GM15510 (cell line): ENCODE results near the gene OR51B6.

Experiments
- POLR2A ChIP-seq: IDR thresholded peaks from 3 replicates; pipeline ENCODE4 v1.6.1; 2011; ENCODE audit warnings: borderline replicate concordance; ENCODE audit not compliant: insufficient read length; ENCODE audit errors: extremely low read depth

OR51B6 gene

GRCh38 chr11:5351208-5351607, at the start of gene OR51B6:
TSS of gene OR51B6 (plus strand) at chr11:5351508. CDS start at chr11:5351508, 0 bp downstream.
- no peak for TF ChIP-seq POLR2A

- no peak for TF ChIP-seq POLR2A
Measured at GRCh38 chr11:5301846-5302245, 49.5 kb upstream of the OR51B6 start, which contains the start of gene OR51B4. TSS of gene OR51B4 (minus strand) at chr11:5301946. CDS start at chr11:5301946, 0 bp downstream.

- TF ChIP-seq POLR2A = no peak
Measured at GRCh38 chr11:5303626-5304025, 47.7 kb upstream of the OR51B6 start.

- TF ChIP-seq POLR2A = no peak
Measured at GRCh38 chr11:5304046-5304445, 47.3 kb upstream of the OR51B6 start.

- no peak for TF ChIP-seq POLR2A
Measured at GRCh38 chr11:5307256-5308019, 43.9 kb upstream of the OR51B6 start.

- TF ChIP-seq POLR2A = no peak
Measured at GRCh38 chr11:5310423-5310822, 40.9 kb upstream of the OR51B6 start.

- no peak for TF ChIP-seq POLR2A
Measured at GRCh38 chr11:5317292-5317691, 34.0 kb upstream of the OR51B6 start.

GRCh38 chr11:5324197-5324596, 27.1 kb upstream of the OR51B6 start, which contains the start of gene OR51B2:
TSS of gene OR51B2 (minus strand) at chr11:5324297. CDS start at chr11:5324297, 0 bp downstream.
- TF ChIP-seq POLR2A = no peak

GRCh38 chr11:5335170-5335569, 16.1 kb upstream of the OR51B6 start:
- no peak for TF ChIP-seq POLR2A

GRCh38 chr11:5336331-5336730, 15.0 kb upstream of the OR51B6 start:
- TF ChIP-seq POLR2A = no peak

GRCh38 chr11:5339771-5340322, 11.5 kb upstream of the OR51B6 start:
- TF ChIP-seq POLR2A = no peak

- TF ChIP-seq POLR2A = no peak
Measured at GRCh38 chr11:5343474-5344335, 7.6 kb upstream of the OR51B6 start, which contains the start of gene OR51B5. TSS of gene OR51B5 (minus strand) at chr11:5343524. CDS start at chr11:5343524, 0 bp downstream.

- TF ChIP-seq POLR2A = no peak
Measured at GRCh38 chr11:5345831-5346230, 5.5 kb upstream of the OR51B6 start.

GRCh38 chr11:5348551-5349194, 2.6 kb upstream of the OR51B6 start:
- no peak for TF ChIP-seq POLR2A

- no peak for TF ChIP-seq POLR2A
Measured at GRCh38 chr11:5349550-5349949, 1.8 kb upstream of the OR51B6 start.

GRCh38 chr11:5362017-5362625, 10.8 kb downstream of the OR51B6 start:
- no peak for TF ChIP-seq POLR2A
